IPS-15b (cell line): ENCODE data around the gene AFAP1L2.

Experiments
- H3K27me3 ChIP-seq: one replicate; pipeline ENCODE4 v1.6.1; 2013; ENCODE audit warnings: low read length; ENCODE audit not compliant: control insufficient read depth, insufficient read depth
- H3K36me3 ChIP-seq: one replicate; pipeline ENCODE4 v1.6.1; 2013; ENCODE audit warnings: low read length; ENCODE audit not compliant: control insufficient read depth, insufficient read depth
- H3K4me1 ChIP-seq: one replicate; pipeline ENCODE4 v1.6.1; 2013; ENCODE audit warnings: mild to moderate bottlenecking, low read length; ENCODE audit not compliant: control insufficient read depth, insufficient read depth
- H3K4me3 ChIP-seq: one replicate; pipeline ENCODE4 v1.5.1; 2013; ENCODE audit warnings: low read depth, low read length
- H3K9ac ChIP-seq: one replicate; pipeline ENCODE4 v1.6.1; 2013; ENCODE audit warnings: low read depth, mild to moderate bottlenecking, low read length
- H3K9me3 ChIP-seq: one replicate; pipeline ENCODE4 v1.6.1; 2013; ENCODE audit warnings: mild to moderate bottlenecking, low read length; ENCODE audit not compliant: control insufficient read depth, insufficient read depth

Gene AFAP1L2

GRCh38 chr10:114245121-114245791 is 159.0 kb downstream of the AFAP1L2 start:
- Histone ChIP-seq H3K36me3 (no peaks in the 10 kb centered on the region), H3K27me3 (peaks cover 23% of the 10 kb centered on the region)

More at GRCh38 chr10:114245121-114245791, 159.0 kb downstream of the AFAP1L2 start:
- Histone ChIP-seq H3K4me1 (peaks cover under 1% of the 10 kb centered on the region), H3K9ac (no peak overlapping the region), H3K4me3 (no peak overlapping the region), H3K9me3 (no peaks in the 10 kb centered on the region)
